ENCODE measurements around the gene ARAP1. TPM values are rescaled to one million over a fixed set of nuclear protein-coding genes. Genes with fewer than 3 reads are reported as not detected.

The ARAP1 gene
- total RNA-seq, 1 experiment from 2014 or later, result 86.2 TPM

DNA sequence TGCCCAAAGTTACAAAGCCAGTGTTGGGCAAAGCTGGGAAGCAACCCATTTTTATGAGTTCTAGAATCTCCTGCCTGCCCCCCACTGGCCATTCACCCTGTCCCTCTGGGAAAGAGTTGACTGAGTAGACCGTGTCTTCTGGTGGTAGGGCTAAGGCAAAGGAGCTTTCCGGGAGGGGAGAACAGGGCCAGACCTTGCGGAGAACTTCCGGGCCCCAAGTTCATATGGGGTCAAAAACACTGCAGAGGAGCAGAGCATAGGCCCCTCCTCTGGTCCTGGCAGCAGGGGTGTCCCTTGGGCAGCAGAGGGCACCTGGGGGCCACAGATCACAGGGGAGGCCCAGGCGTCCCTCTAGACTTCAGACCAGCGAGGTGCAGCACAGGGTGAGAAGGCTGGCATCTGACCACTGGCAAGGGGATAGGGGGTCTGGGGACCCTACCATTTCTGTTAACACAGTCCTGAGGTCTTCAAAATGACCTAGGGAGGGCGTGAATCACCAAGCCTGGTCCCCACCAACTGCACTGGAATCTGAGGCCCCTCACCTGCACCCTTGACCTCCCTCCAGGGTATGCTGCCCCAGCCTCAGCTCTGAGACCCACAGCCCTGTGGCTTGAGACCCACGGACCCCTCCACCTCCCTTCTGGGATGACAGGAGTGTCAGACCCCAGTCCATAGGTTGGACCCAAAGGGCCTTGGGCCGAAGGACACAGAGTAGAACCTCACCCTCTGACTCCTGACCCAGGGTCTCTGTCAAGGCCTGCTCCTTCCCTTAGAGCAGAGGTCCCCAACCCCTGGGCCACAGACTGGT is 1.3 kb upstream of the ARAP1 start:
- DNase-seq (peak; percentile 21), ATAC-seq (0 out of 2 replicates have a peak, but pooled peaks have one; percentile 1)
- peaks cover 34% of the 10 kb centered on the region for H3K79me2 ChIP-seq (ENCODE audit: low read length)
- TF ChIP-seq, protein P1, sequence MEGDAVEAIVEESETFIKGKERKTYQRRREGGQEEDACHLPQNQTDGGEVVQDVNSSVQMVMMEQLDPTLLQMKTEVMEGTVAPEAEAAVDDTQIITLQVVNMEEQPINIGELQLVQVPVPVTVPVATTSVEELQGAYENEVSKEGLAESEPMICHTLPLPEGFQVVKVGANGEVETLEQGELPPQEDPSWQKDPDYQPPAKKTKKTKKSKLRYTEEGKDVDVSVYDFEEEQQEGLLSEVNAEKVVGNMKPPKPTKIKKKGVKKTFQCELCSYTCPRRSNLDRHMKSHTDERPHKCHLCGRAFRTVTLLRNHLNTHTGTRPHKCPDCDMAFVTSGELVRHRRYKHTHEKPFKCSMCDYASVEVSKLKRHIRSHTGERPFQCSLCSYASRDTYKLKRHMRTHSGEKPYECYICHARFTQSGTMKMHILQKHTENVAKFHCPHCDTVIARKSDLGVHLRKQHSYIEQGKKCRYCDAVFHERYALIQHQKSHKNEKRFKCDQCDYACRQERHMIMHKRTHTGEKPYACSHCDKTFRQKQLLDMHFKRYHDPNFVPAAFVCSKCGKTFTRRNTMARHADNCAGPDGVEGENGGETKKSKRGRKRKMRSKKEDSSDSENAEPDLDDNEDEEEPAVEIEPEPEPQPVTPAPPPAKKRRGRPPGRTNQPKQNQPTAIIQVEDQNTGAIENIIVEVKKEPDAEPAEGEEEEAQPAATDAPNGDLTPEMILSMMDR (conservative IDR thresholded peaks at IDR 0.05; ENCODE audit: low read depth, low read length), result peak; percentile 41
- TF ChIP-seq EZH2phosphoT487 (IDR thresholded peaks at IDR 0.05; ENCODE audit: borderline replicate concordance, low read length) (no peak), EZH2 (IDR thresholded peaks at IDR 0.05; ENCODE audit: low read length, unreplicated experiment) (no peak)
- no peaks in the 10 kb centered on the region for H3F3A ChIP-seq (ENCODE audit: low read length, unreplicated experiment)
- no peaks in the 10 kb centered on the region for H3K9me2 ChIP-seq (replicated peaks; ENCODE audit: low read length)
- H4K20me1 ChIP-seq (ENCODE audit: low read length), result no peaks in the 10 kb centered on the region
- no peaks in the 10 kb centered on the region for H3K36me3 ChIP-seq (ENCODE audit: low read depth, low read length)
- H3K9me3 ChIP-seq (ENCODE audit: low read length), result no peaks in the 10 kb centered on the region
- ChIA-PET POLR2A (ENCODE audit: unreplicated experiment) (no interaction called here), CTCF (interaction anchor here (0.6 kb wide), 1 partner anchor 40 kb away, joined by 3 read pairs; no protein-coding TSS in a partner anchor)
- H3K4me2 ChIP-seq (ENCODE audit: low read length), result peak overlapping the region; percentile 90
- H2AFZ ChIP-seq (ENCODE audit: low read length), result no peak overlapping the region
- peak overlapping the region; percentile 60; the same call in 1 of the 2 replicates for H3K27ac ChIP-seq (ENCODE audit: low read length)
- no peak overlapping the region for H3K9ac ChIP-seq (ENCODE audit: low read length)
- BruUV-seq (replicated peaks), result no TSS peak
- H3K4me1 ChIP-seq (ENCODE audit: insufficient read depth, low read length), result peaks cover 24% of the 10 kb centered on the region
- no peaks in the 10 kb centered on the region for H3K27me3 ChIP-seq (ENCODE audit: low read length)
- intact Hi-C loops (cut with micrococcal nuclease), result no loop called here
- H3K4me3 ChIP-seq (ENCODE audit: low read length), result peak overlapping the region; percentile 82; the same call in 1 of the 2 replicates

DNA sequence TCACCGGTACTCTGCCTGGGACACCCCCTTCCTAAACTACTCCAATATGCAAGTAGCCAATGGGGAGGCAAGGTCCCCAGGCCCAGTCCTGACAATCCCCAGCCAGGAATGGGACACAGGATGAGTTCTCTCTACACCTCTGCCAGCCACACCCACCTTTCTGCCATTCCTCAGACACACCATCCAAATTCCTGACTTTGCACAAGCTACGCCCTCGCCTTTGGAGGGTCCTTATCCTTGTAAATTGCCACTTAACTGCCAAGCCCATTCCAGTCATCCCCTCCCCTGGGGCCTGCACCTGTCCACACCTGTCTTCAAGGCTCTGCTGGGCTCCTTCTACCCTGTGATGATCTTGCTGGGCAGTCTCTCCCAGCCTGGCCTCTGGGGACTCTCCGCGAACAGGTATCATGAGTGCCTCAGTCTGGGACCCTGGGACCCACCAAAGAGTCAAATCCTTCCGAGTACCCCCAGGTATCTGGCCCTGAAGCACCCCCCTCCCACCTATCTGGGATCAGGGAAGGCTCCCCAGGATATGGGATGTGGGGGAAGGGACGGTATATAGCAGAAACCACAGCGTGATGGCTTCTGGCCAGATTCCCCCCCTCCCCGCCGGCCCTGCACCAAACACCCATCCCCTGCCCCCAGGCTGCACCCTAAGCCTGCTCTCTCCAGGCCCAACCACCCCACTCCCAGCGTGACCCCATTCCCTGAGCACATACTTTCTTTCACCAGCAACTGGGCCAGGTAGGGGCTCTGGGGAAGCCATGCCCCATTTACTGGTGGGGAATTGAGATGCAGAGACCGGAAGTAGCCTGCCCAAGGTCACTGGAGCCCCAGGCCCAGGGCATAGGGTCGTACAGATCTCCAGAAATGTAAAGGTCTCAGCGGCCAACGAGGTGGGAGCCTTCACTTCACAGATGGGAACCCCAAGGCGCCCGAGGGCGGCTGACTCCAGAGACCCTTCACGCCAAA is 806 bp downstream of the ARAP1 start:
- intact Hi-C loops (cut with micrococcal nuclease), result loop anchor here (1.0 kb wide), 1 partner anchor 42 kb away; no protein-coding TSS in a partner anchor
- peak overlapping the region; percentile 90 for H3K4me2 ChIP-seq (ENCODE audit: low read length)

More for the DNA sequence above, 806 bp downstream of the ARAP1 start:
- ATAC-seq, result 0 out of 2 replicates have a peak, but pooled peaks have one; percentile 6
- H3K27ac ChIP-seq (ENCODE audit: low read length), result peak overlapping the region; percentile 60
- DNase-seq, result peak; percentile 32
- peaks cover 24% of the 10 kb centered on the region for H3K4me1 ChIP-seq (ENCODE audit: insufficient read depth, low read length)
- peak overlapping the region; percentile 84 for H2AFZ ChIP-seq (ENCODE audit: low read length)
- peak overlapping the region; percentile 82 for H3K4me3 ChIP-seq (ENCODE audit: low read length)
- no peaks in the 10 kb centered on the region for H3K36me3 ChIP-seq (ENCODE audit: low read depth, low read length)
- no peaks in the 10 kb centered on the region for H3K9me2 ChIP-seq (replicated peaks; ENCODE audit: low read length)
- POLR2A ChIA-PET (ENCODE audit: unreplicated experiment), result no interaction called here
- CTCF ChIA-PET, result no interaction called here
- no peaks in the 10 kb centered on the region for H3F3A ChIP-seq (ENCODE audit: low read length, unreplicated experiment)
- TF ChIP-seq, protein P1 (conservative IDR thresholded peaks at IDR 0.05; ENCODE audit: low read depth, low read length), result no peak
- TF ChIP-seq EZH2 (IDR thresholded peaks at IDR 0.05; ENCODE audit: low read length, unreplicated experiment) (no peak), EZH2phosphoT487 (IDR thresholded peaks at IDR 0.05; ENCODE audit: borderline replicate concordance, low read length) (no peak)
- no peaks in the 10 kb centered on the region for H4K20me1 ChIP-seq (ENCODE audit: low read length)
- H3K9me3 ChIP-seq (ENCODE audit: low read length), result no peaks in the 10 kb centered on the region
- TSS peak; percentile 62 for BruUV-seq (replicated peaks)
- peaks cover 36% of the 10 kb centered on the region for H3K79me2 ChIP-seq (ENCODE audit: low read length)
- H3K27me3 ChIP-seq (ENCODE audit: low read length), result no peaks in the 10 kb centered on the region
- peak overlapping the region; percentile 80 for H3K9ac ChIP-seq (ENCODE audit: low read length)

All from PC-3 (cell line).